Measurements from ENCODE around the gene TMCC3.

DNA sequence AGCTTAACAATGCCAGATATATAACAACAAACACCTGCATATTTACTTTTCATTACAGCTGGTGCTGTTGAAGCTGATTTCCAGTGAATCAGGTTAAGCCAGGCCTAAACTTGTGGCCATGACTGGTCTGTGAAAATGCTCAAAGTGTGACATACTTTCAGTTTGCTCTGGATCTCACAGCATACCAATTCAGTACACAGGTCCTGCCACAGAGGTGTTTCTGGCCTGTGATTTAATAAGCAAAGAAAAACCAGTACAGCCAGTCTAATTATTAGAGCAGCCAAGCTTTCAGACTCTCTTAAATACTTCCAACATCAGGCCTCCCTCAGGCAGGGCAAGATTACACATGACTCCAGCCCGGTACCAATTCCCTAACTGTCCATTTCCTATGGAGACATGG is 27.4 kb upstream of the TMCC3 start:
- TF ChIP-seq, protein P1, sequence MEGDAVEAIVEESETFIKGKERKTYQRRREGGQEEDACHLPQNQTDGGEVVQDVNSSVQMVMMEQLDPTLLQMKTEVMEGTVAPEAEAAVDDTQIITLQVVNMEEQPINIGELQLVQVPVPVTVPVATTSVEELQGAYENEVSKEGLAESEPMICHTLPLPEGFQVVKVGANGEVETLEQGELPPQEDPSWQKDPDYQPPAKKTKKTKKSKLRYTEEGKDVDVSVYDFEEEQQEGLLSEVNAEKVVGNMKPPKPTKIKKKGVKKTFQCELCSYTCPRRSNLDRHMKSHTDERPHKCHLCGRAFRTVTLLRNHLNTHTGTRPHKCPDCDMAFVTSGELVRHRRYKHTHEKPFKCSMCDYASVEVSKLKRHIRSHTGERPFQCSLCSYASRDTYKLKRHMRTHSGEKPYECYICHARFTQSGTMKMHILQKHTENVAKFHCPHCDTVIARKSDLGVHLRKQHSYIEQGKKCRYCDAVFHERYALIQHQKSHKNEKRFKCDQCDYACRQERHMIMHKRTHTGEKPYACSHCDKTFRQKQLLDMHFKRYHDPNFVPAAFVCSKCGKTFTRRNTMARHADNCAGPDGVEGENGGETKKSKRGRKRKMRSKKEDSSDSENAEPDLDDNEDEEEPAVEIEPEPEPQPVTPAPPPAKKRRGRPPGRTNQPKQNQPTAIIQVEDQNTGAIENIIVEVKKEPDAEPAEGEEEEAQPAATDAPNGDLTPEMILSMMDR (conservative IDR thresholded peaks at IDR 0.05; ENCODE audit: low read length), result no peak
- TF ChIP-seq EZH2phosphoT487 (IDR thresholded peaks at IDR 0.05; ENCODE audit: borderline replicate concordance, low read depth, low read length), result no peak

Measured in OCI-LY7 (cell line).